ENCODE results near the gene CRMP1.

- TF ChIP-seq, protein P1, sequence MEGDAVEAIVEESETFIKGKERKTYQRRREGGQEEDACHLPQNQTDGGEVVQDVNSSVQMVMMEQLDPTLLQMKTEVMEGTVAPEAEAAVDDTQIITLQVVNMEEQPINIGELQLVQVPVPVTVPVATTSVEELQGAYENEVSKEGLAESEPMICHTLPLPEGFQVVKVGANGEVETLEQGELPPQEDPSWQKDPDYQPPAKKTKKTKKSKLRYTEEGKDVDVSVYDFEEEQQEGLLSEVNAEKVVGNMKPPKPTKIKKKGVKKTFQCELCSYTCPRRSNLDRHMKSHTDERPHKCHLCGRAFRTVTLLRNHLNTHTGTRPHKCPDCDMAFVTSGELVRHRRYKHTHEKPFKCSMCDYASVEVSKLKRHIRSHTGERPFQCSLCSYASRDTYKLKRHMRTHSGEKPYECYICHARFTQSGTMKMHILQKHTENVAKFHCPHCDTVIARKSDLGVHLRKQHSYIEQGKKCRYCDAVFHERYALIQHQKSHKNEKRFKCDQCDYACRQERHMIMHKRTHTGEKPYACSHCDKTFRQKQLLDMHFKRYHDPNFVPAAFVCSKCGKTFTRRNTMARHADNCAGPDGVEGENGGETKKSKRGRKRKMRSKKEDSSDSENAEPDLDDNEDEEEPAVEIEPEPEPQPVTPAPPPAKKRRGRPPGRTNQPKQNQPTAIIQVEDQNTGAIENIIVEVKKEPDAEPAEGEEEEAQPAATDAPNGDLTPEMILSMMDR (IDR thresholded peaks at IDR 0.05; ENCODE audit: borderline replicate concordance, extremely low read depth, low read length, poor library complexity, severe bottlenecking), result no peak
- no peak for TF ChIP-seq EZH2 (IDR thresholded peaks at IDR 0.05; ENCODE audit: borderline replicate concordance, low read depth, low read length, severe bottlenecking)
Measured at GRCh38 chr4:5932035-5932568, 39.2 kb upstream of the CRMP1 start.
